GF-D8 (cell line): ENCODE measurements around the gene ZBTB44.
A peak's percentile ranks its signal among the peaks of the same experiment; 100 is the strongest.
"Not testable (repeated sequence)": the region's sequence is repeated elsewhere in the genome, so short reads cannot be mapped to it uniquely, and the experiment has no call there.

ENCODE experiments used
- DNase-seq: peaks from one replicate; lab custom pipeline; 2025; lab: John Stamatoyannopoulos, UW

Gene ZBTB44

DNA sequence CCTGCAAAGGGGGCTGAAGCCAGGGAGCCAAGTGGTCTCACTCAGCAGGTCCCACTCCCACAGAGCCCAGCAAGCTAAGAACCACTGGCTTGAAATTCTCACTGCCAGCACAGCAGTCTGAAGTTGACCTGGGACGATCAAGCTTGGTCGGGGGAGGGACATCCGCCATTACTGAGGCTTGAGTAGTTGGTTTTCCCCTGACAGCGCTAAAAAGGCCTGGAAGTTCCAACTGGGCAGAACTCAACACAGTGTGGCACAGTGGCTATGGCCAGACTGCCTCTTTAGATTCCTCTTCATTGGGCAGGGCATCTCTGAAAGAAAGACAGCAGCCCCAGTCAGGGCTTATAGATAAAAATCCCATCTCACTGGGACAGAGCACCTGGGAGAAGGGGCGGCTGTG is 64.8 kb downstream of the ZBTB44 start:
- not testable (repeated sequence) for DNase-seq

DNA sequence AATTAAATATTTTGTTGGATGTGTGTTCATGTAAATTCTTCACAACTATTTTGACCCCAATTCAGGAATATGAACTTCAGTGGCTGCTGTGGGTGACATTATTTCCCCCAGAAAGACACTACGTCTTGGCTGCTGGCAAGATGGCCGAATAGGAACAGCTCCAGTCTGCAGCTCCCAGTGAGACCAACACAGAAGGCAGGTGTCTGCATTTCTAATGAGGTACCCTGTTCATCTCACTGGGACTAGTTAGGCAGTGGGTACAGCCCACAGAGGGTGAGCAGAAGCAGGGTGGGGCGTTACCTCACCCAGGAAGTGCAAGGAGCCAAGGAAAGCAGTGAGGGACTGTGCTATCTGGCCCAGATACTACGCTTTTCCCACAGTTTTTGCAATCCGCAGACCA is 65.3 kb downstream of the ZBTB44 start:
- no peak for DNase-seq

DNA sequence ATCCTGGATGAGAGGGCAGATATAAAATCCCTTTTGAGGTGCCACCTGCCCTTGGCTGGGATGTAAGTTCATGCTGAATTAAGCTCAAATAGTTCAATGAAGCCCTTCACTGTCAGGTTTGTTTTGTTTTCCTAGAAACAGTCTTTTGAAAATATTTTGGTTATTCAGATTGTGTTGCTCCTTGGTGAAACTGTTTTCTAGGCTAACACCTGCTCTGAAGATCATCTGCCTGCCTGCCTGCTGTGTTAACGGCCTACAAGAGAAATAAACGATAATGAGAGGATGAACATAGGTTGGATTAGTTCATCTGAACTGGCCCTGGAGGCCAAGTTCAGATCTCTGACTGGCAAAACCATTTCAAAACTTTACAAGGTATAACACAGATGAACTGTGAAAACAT is 67.4 kb downstream of the ZBTB44 start:
- DNase-seq: no peak

DNA sequence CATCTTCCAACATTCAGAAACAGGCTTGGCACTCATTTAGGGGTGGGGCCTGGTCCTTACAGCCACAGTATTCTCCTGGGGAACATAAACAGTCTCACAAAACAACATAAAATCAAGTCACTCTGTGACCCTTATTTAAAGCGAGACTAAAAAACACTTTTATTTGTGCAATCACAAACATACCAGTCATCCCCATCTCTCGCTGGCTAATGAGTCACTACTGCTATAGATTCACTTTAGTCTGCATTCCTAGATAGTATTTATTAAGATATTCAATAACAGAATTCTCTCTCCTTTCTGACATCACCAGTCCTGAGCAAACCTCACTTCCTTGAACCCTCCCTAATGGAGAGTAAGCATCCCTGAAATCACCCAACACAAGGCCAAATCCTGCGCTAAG is 68.0 kb downstream of the ZBTB44 start:
- no peak for DNase-seq

DNA sequence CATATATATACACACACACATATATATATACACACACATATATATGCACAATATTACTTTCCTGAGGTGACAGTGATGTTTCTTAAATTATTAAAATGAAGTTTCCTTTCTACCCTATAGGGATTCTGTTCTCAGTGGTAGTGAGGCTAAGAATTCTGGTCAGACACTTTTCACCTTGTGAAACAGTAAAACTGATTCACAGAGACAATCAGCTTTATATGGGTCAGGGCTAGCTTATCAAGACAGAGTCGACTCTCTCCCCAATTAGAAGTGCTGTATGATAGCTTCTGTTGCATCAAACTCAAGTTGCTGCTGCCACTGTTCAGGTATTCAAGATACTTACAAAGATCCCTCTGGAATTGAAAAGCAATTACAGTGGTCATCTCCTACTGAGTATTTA is 68.4 kb downstream of the ZBTB44 start:
- no peak for DNase-seq

DNA sequence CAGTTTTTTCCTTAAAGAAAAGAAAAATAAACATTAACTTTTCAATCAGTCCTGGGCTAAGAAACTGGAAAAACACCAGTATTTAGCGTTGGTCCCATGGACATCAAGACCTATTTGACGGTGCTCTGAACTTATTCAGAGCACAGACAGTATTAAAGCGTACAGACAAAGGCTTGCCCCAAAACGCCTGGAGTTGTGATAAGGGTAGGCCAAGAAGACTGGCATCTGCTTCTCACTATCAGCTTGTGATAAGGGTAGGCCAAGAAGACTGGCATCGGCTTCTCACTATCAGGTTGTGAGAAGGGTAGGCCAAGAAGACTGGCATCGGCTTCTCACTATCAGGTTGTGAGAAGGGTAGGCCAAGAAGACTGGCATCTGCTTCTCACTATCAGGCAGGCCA is 69.3 kb downstream of the ZBTB44 start:
- DNase-seq: not testable (repeated sequence)

DNA sequence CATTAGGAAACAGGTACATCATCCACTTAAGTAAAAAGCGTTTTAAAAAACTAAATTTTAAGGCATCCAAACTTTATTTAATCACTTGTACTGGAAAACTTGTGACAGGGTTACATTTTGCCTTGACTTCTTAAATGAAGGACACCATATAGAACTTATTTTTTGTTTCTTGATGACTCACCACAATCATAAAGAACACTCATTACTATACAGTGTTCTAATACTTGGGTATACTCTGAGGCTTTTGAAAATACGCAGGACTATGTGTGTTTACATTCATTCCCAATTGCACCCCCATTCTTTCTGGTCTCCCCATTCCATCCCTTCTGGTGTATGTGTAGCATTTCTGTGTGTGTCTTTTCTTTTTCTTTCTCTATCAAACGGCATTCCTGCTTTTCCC is 69.9 kb downstream of the ZBTB44 start:
- no peak for DNase-seq

DNA sequence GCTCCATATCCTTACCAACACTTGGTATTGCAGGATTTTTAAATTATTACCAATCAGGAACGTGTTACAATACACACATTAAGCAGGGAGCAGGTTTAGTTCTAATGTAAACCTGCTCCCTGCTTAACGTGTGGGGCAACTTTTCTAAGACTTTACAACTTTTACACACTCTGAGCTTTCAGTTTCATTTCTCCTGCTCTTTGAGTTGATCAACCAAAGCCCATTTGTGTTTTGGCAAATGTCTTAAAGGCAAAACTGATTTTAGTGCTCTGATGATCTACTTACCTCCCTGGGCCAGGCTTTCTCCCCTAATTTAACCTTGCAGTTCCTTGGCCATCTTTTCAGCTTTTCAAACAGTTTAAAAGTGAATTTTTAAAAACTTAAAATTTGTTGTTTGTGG is 70.9 kb downstream of the ZBTB44 start:
- no peak for DNase-seq

DNA sequence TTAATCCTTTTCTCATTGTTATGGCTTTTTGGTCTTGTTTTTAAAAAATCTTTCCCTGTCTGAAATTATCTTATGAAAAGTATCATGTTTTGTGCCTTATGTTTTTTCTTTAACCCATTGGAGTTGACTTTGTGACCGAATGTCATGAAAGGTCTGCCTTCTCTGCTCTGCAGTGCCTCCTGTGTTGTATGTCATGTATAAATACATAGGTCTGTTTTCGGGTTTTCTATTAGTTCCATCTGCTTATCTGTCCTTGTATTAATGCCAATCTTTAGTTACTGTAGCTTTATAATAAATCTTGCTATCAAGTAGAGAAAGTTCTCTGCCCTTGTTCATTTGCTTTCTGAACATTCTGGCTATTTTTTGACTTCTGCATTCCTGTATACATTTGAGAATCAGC is 73.0 kb downstream of the ZBTB44 start:
- DNase-seq: peak; percentile 34

DNA sequence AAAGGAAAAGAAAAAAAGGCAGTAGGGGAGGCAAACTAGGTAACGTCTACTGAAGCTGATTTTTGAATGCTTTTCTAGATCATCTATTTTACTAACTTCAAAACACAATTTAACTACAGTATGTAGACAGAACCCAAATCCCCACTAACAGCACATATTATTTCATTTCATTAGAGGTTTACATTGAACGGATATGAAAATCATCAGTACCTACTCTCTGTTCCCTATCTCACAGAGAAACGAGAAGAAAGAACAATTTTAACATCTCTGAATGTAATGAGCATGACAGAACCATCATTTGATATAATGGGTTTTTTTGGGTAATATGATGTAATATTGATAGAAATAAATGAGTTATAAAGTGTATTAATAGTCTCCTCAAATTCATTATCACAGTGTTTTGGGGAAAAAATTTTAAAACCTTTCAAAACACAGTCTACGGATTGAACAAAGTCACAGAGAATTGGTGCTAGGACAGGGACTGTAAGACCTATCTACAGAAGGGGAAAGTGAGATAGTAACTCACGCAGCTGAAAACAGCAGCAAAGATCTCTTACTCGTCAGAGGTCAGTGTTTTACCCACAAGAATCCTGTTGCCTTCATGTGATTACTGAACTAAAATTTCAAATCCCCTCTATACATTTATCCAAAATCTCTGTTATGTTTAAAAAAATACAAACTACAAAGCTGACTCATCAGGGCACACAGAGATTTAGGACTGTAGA is 77.3 kb downstream of the ZBTB44 start:
- DNase-seq: no peak

DNA sequence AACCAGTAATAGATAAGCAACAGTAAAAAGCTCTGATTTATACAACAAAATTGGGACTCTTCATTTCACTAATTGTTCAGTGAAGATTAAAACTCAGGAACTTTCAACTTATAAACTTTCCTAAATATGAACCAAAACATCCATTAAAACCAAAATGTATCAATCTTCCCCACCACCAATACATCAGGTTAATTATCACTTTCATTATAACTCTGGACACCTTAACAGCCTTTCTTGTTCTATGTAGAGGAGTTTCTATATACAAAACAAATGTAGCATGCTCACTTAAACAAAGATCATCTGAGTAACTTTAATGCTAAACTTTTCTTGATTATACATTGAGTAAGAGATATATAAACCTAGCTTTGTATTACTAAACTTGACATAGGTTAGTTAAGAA is 80.4 kb downstream of the ZBTB44 start:
- no peak for DNase-seq

DNA sequence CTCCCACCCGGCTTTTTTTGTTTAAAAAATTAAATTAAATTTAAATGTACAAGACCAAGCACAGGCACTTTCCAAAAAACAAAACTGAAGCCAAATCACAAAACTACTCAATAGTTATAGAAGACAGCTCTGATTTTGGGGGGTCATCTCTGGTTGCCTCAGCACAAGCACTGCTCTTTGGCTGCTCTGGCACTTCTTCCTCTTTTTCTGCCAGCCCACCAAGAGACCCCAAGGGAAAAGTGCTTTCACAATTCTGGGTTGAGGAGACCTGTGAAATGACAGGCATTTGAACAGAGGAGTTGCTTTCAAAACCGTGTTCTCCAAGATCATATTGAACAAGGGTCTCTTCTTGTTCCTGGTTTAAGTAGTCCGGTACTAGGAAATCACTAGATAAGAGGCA is 80.8 kb downstream of the ZBTB44 start:
- DNase-seq: not testable (repeated sequence)

DNA sequence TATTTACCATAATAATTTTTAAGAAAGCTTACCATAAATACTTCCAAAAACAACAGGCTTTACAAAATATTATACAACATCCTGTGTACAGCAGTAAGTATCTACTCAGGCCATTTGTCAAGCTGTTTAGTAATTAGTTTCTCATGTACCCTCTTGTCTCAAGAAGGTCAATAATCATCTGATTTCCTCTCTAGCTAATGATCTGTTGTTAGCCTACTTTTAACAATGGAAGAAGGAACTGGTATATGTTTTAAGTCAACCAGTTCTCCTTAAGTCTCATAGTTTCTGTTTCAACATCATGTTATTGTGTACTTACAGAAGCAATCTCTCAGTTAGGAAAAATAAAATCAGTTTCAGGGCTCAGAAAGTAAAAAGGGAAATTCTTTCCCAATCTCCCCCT is 81.2 kb downstream of the ZBTB44 start:
- not testable (repeated sequence) for DNase-seq

DNA sequence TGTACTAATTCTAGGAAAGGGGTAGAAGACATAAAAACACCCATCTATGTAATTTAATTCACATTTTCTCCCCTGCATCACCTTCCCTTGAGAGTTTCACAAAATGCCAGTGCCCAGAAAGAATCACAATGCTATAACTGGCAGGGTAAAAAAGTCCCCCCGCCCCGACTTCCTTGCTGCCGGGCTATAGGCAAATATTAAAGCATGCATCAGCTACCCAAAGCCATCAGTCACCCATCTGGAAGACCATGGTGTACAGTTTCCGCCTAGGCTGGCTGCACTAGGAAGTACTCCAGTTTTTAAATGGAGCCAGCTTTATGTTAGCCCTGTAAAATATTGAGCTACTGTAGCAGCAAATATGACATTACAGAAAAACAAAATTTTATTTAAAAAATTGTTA is 87.3 kb downstream of the ZBTB44 start:
- no peak for DNase-seq

DNA sequence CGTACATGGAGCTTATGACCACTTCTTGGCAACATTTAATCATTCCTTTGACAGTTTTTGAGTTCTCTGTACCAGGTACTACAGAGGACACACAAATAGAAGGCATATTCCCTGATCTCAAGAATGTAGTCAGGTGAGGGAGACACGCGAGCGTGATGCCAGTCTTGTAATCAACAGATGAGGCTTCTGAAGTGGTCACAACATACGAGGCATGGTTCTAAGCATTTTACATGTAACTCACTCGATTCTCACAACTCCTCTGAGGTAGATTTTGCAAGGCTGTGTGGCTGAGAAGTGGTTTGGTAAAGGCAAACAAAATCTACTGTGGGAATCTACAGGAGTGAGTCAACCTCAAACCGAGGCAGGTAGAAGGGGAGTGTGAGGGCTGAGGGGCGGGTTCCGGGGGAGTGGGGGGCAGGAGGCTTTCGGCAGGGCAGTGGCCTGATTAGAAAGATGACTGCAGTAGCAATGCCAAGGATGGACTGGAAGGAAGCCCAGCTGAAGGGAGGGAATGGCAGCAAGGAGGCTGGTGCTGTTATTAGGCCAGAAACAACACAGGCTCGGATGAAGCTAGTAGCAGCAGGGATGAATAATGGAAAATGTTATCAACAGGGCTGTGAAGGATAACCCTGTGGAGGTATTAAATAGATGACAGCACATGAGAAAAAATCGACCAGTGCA is 91.3 kb downstream of the ZBTB44 start:
- DNase-seq: no peak

DNA sequence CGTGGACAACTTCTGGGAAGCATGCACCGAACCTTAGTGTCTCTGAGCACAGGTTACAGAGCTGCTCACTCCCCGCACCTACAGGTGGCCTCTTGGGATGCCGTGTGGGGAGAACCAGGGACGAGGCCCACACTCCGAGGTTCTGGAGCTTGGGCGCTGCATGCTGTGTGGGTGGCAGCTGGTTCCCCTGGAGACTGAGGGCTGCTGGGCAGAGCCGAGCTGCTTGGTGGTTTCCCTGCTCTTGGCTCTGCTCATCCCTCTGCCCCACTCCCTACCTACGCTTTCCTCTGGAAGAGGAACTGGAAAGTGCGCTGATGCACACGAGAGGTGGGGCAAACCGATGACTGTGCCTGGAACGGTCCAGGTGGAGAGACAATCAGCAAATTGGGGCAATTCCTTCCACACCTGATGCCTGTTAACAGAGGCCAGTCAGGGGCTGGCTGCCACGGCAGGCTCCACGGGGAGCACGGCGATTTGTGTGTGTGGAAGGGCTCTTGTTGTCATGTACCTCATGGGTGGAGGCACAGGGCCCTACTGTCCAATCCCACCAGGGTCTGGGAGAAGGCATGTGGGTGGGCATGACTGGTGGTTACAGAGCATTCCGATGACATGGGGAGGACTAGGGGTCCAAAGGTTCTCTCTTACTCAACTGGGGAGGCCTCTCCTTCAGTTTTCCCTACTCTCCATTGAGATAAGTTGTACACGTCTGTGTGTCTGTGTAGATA is 94.2 kb downstream of the ZBTB44 start:
- DNase-seq: no peak

DNA sequence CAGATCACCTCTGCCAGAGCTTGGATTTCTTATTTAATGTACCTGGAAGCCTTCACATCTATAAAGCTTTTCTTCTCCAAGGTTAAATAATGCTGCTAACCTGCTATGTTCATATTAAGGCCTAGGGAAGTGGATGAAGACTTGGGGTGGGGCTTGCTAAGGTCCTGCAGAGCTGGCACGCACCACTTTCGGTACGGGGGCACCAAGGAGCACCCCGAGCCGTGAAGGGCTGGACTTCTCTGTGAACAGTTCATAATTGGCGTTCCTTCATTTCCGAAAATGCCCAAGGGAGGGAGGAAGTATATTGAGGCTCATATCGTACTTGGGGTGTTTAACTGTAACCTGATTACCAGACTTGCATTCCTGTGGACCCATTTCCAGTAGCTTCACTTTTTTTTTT is 95.6 kb downstream of the ZBTB44 start:
- no peak for DNase-seq

DNA sequence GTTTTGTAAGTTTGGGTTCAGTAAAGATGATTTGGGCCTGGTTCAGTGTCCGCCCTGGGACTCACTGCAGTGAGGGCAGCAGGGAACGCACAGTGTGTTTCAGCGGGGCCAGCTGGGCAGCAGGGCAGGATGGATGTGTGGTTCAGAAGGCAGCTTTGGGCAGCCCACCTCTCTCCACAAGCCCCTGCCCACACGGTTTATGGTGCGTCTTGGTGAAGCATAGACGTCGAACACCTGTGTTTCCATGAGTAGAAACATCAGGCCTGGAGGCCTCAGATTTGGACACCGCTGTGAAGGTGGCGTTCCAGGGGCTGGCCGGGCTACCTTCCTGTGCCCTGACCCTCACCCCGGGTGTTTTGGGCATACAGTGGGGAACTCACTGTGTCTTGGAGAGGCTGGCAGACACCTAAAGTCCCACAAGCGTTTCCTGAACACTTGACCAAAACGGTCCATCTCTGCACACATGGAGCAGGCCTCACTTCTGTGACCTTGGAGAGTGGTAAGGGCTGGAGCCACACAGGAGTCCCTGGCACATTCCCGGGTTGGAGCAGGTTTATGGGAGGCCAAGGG is 96.1 kb downstream of the ZBTB44 start:
- DNase-seq: no peak

DNA sequence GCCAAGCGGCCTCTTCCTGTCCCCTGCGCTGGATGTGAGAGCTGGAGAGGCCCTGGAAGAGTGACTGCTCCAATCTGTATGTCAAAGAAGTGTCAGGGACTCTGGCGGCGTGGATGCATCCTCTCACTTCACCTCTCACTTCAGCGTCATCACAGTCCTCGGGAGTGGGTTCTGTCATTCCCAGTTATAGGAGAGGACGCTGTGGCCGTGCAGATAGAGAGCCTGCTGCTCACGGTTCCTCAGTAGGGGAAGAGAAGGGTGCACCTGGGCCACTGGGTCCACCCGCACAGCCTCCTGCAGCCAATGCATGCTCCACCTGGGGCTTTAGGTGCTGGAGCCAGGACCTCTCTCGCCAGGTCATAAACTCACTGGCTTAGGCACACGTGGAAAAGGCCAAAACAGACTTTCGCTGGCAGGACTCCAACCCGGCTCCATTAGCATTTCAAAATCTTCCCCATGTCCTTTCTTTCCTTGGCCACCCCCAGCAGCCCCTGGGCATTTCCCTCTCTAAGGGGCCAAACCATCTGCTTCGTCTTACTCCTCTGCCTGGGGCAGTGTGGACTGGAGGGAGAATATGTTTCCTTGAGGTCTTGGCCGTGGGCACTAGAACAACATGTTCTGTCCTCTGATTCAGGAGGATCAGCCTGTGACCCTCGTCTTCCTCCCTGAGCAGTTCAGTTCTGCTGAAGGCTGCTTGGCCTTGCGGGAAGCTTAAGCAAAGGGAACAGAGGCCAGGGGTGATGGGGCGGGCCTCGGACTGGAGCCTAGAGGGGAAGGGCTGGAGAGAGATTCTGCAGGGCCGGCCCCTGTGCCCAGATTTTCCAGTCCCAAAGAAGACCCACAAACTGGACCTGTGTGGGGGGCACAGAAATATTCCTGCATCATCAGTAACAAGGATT is 97.3 kb downstream of the ZBTB44 start:
- DNase-seq: no peak

DNA sequence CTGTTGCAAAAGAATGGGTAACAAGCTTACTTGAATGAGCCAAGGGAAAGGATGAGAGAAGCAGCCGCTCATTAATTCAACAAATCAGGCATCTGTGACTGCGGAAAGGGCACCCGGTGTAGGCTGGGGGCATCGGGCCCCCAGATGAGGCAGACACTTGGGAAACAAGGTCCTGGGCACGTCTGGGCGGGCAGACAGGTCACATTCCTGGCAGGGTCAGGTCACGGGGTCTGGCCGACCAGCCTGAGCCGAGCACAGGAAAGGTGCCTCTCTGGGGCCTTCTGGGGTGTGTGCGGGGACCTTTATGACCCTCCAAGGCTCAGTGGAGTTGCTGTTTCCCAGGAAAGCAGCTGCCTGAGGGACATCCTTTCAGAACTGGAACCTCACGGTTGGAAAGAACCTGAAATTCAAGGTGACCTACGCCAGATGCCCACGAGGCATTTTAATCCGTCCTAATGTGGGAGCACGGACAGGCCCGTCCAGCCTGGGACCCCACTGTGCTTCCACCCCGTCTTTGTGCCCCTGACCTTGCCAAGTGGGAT is 98.1 kb downstream of the ZBTB44 start:
- no peak for DNase-seq

DNA sequence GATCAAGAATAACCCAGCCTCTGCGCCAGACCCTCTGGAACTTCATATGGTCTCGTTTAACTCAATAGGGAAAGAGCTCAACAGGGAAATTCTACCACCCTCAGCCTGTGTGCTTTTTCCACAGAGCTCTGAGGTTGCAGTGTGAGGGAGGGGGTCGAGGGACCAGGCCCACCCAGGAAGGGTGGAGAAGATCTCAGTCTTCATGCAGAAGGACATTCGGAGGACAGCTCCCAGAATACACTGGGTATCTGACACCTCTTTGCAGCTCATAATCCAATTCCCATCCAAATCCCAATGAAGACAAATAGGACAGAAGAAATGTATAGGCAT is 98.5 kb downstream of the ZBTB44 start:
- DNase-seq: no peak
